ENCODE results near the gene CCSER2. TPM values are rescaled to one million over a fixed set of nuclear protein-coding genes. Genes with fewer than 3 reads are reported as not detected.
"Not testable (repeated sequence)": the region's sequence is repeated elsewhere in the genome, so short reads cannot be mapped to it uniquely, and the experiment has no call there.

Gene CCSER2
- polyA plus RNA-seq, 3 donors: 30.9 to 34.3 (median 31.6) TPM

DNA sequence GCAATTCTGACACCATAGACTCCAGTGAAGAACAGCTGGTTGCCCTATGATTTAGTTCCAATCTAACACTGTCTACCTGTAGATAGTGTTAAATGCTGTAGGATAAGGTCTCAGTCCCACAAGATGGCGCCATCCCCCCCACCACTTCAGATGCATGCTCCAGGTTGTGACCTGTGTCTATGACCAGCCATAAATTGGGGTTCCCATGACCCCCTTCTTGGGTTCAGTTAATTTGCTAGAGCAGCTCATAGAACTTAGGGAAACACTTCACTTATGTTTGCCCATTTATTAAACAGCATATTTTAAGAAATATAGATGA lies 13.1 kb downstream of the CCSER2 start:
- DNase-seq (ENCODE audit: low read depth in 3 of 3, low spot score in 2 of 3): no peak

DNA sequence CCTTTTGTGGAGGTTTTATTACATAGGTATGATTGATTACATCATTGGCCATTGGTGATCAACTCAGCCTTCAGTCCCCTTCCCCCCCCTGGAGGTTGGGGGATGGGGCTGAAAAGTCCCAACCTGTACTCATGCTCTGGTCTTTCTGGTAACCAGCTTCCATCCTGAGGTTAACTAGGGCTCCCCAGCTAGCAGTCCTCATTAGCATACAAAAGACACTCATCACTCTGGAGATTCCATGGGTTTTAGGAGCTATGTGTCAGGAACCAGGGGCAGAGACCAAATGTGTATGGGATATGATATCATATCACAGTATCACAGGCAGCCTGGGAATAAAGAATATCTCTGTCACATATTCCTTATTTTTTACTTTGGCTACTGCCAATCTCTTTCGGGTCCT lies 13.6 kb downstream of the CCSER2 start:
- DNase-seq (ENCODE audit: low read depth in 3 of 3, low spot score in 2 of 3): no peak

DNA sequence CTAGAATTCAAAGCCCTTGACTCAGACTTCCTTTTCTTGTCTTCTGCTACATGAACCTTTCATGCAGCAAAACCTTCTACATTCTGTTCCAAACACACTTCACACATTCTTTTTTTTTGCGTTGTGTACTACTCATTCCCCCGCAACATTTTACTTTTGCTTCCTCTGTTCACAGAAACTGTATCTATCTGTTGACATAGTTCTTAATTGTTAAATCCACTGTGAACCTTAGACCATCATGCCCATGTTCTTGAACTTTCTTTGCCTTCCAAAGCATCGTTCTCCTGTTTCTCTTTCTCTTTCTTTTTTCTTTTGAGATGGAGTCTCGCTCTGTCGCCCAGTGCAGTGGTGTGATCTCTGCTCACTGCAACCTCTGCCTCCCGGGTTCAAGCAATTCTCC lies 14.2 kb downstream of the CCSER2 start:
- no peak for DNase-seq (ENCODE audit: low read depth in 3 of 3, low spot score in 2 of 3)

DNA sequence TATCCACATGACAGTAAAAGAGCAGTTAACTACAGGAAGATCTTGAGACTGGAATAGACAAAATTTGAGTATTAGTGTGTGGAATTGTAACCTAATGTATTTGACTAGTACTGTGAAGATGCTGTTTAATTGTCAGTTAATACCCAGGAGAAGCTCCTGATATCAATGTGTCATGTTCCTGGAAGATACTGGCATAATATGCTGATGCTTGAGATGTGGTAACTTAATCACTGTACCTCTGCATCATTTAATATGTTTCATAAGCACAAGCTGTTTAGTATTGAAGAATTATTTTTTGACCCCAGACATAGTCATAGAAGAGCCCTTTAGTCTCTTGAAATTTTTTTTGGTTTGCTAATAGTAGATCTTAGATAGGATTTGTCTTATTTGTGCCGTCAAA lies 15.4 kb downstream of the CCSER2 start:
- DNase-seq (ENCODE audit: low read depth in 3 of 3, low spot score in 2 of 3): no peak

DNA sequence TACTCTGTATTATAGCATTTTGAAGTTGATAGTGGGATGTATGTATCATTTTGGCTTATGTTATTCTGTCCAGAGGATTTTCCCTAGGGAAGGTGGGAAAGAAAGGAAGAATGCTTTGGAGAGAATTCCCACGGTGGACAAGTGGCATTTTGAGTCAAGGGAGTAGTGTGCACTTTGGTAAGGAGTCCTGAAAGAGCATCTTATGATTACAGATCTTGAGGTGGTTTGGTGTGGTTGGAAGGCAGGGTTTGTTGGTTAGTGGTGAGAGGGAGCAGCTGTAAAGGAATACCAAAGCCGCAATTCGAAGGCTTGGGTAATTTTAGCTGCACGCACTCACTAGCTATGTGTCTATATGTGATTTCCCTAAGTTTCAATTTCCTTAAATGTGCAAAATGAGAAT lies 16.1 kb downstream of the CCSER2 start:
- no peak for DNase-seq (ENCODE audit: low read depth in 3 of 3, low spot score in 2 of 3)

DNA sequence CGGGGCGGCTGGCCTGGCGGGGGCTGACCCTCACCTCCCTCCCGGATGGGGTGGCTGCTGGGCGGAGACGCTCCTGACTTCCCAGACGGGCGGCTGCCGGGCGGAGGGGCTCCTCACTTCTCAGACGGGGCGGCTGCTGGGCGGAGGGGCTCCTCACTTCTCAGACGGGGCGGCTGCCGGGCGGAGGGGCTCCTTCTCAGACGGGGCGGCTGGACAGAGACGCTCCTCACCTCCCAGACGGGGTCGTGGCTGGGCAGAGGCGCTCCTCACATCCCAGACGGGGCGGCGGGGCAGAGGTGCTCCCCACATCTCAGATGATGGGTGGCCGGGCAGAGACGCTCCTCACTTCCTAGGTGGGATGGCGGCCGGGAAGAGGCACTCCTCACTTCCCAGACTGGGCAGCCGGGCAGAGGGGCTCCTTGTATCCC lies 19.2 kb downstream of the CCSER2 start:
- DNase-seq (ENCODE audit: low read depth in 3 of 3, low spot score in 2 of 3): not testable (repeated sequence)

DNA sequence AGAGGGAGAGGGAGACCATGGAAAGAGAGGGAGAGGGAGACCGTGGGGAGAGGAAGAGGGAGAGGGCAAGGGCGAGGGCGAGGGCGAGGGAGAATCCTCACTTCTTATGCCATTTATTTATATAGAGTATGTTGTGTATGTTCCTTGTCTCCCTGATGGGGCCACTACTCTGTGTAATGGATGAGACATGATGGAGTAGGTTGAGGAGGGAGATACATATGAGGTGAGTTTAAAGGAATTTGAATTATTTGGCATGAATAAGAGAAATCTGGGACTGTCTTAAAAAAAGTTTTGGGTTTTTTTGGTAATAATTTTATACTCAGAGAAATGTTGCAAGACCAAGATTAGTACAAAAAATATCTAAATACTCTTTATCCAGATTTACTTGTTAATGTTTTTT lies 20.1 kb downstream of the CCSER2 start:
- DNase-seq (ENCODE audit: low read depth in 3 of 3, low spot score in 2 of 3): no peak

DNA sequence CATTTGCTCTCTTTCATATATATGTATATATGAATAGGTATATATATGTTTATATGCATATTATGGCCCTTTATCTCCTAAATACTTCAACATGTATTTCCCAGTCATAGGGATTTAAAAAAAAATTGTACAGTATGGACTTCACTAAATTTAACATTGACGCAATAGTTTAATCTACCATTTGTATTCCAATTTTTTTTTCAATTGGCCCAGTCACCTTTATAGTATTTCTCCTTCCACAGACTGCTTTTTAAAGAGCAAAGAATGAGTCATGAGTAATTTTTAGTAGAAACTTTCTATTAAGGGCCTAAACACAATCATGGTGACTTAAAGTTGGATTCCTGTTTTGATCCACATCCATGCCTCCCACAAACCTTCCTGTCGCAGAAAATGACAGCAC lies 20.5 kb downstream of the CCSER2 start:
- DNase-seq (ENCODE audit: low read depth in 3 of 3, low spot score in 2 of 3): no peak

DNA sequence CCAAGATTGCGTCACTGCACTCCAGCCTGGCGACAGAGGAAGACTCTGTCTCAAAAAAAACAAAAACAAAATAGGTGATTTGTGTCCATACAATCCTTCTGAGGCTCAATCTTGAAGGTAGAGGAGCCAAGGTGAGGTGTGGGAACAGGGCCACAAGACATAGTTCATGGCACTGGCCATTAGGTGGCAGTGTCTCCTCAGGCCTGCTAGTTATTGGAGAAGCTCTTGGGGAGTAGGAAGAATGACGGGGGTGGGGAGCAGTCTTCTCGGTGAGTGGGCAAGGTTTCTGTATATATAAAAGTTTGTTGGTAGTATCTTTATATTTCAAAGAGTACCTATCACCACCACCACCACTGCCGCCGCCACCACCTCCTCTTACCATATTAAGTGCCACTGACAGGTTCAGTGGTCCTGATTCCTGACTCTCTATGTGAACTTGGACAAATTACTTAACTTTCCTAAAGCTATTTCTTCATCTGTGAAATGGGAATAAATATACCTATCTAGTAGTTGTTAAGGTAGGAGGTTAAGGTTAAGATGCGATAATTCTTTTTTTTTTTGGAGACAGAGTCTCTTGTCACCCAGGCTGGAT lies 24.0 kb downstream of the CCSER2 start:
- no peak for DNase-seq (ENCODE audit: low read depth in 3 of 3, low spot score in 2 of 3)

DNA sequence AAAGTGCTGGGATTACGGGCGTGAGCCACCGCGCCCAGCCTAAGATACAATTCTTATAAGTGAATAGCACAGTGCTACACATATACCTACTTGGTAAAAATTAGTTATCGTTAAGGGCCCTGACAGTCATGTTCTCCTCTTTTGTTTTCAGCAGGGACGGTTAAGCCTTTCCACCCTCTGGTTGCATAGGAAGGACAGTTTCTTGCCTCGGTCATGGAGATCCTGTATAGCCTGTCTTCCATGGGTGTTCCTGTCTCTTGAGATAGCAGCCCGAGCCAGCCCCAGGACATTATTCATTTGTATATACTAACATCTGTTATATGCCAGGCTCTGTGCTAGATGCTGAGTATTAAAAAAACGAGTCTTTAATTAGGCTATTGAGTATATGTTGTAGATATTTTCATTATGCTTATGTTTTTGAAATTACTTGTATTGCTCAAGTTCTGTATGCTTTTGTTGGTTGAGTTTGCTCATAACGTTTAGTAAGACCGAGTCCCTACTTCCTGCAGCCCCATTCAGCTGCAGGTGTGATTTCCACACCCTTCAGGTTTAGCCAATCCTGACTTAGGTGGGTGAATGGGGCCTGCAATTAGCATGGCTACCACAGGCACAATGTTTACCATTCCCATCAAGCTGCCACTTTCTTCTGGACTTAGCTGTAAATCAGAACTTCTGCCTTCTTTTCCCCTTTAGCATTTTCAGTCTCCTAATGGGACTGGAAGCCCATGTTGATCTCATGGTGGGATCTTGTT lies 24.8 kb downstream of the CCSER2 start:
- DNase-seq (ENCODE audit: low read depth in 3 of 3, low spot score in 2 of 3): no peak

DNA sequence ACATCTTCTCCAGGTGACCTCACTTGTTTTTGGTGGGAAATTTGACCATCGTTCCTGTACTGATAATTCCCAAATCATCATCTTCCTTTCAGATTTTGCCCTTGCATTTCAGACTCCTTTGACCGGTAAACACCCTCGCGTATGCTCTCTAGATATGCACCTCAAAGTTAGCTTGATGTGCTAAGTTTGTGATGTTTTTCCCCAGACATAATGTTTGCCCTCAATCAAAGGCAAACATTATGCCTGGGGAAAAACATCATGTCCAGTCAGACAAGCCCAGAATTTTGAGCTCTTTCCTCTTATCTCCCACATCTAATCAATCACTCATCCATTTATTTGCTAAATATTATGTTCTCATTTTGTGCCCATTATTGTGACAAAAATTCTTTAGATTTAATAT lies 26.2 kb downstream of the CCSER2 start:
- no peak for DNase-seq (ENCODE audit: low read depth in 3 of 3, low spot score in 2 of 3)

DNA sequence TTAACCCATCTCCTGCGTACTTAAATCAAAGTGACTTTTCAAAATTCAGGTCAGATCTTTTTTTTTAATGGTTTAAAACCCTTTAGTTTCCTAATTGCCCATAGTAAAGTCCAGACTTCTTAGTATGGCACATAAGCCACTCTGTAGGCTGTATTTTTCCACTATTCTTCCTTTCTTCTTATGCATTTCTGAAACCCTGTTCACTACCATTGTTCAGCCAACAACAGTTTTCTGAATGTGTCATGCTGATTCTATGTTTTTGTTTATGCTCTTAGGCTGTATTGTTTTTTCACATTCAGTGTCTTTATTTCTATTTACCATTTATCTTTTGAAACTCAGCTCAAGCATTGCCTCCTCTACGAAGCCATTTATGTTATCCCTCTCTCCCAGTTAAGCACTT lies 26.7 kb downstream of the CCSER2 start:
- no peak for DNase-seq (ENCODE audit: low read depth in 3 of 3, low spot score in 2 of 3)

DNA sequence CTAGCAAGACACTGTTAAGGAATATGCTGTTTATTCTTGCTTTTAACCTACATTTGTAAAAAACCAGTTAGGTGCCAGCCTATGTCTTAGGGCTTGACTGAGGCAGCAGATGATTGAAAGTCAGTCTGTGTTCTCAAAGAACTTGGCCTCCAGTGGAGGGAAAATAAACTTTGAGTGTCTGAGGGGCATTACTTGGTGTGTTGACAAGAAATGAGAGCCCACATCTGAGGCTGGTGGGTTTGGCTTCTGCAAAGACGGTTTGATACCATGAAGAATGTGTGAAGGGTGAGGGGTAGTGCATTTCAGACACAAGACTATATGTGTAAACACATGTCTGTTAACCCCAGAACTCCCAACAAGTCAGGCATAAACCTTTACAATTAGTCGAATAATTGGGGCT lies 28.5 kb downstream of the CCSER2 start:
- no peak for DNase-seq (ENCODE audit: low read depth in 3 of 3, low spot score in 2 of 3)

DNA sequence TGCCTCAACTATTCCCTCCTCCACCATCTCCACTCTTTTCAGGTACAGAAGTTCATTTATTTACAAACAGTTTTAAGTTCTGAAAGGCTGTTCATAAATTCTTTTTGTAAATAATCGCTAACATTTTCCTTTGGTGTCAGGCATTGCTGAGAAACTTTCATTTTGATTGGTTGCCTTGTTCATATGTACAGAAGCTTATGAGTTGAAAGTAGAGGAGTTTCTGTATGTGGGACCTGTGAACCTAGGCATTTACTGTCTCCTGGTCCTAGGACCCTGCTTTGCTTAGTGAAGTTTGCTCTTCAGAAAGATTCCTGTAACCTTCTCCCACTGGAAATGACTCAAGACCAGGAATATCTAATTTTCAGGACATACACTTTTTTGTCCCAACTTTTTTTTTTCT lies 30.4 kb downstream of the CCSER2 start:
- no peak for DNase-seq (ENCODE audit: low read depth in 3 of 3, low spot score in 2 of 3)

DNA sequence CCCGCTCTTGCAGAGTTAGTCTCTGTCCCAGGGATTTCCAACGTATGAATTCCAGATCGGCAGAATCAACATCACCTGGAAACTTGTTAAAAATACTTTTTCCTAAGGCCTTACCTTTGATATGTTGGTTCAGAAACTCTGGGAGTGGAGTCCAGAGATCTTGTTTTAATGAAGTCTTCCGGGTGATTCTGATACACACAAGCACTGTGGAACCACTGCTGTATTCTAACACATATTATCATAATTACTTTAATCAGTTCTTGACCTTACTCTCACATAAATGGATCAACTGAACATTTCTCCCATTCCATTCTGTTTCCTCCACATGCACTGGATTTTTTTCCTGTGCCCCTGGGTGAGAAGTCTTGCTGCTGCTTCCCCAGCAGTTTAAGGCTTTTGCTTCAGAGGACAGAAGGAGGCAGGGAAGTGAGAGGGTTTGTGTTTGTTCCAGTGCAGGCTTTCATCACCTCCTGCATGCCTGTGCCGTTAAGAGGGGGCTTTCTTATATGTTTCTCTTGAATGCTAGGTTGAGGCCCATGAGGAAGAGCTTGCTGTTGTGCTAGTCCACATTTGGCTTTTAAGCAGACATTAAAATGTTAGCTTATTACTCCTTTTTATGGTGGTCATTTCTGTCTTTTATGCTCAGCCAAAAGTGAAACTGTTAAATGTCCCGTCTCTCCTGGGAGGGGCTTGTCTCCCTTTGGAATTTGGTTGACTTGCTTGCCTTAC lies 32.4 kb downstream of the CCSER2 start:
- DNase-seq (ENCODE audit: low read depth in 3 of 3, low spot score in 2 of 3): no peak

DNA sequence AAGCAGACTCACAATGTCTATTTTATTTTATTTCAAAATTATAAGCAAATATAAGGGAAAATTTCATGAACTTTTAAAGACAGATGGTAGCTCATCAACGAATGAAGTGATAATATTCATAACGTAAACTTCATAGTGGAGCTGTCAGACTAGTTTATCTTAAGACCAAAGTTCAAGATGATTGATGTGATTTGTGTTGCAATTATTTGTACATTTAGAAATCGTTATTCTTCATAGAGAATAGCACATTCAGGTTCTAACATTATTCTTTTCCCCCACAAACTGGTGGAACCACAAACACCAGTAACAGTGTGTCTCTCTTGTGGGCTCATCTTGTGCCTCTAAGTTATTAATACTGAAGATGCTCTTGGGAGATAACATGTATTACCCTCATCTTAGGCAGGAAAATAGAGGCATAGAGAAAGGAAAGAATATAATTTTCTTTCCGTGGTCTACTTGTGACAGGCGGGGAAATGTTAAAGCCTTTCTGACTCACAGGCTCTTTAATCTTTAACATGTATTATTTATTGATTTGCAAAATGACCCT lies 37.0 kb downstream of the CCSER2 start:
- no peak for DNase-seq (ENCODE audit: low read depth in 3 of 3, low spot score in 2 of 3)

DNA sequence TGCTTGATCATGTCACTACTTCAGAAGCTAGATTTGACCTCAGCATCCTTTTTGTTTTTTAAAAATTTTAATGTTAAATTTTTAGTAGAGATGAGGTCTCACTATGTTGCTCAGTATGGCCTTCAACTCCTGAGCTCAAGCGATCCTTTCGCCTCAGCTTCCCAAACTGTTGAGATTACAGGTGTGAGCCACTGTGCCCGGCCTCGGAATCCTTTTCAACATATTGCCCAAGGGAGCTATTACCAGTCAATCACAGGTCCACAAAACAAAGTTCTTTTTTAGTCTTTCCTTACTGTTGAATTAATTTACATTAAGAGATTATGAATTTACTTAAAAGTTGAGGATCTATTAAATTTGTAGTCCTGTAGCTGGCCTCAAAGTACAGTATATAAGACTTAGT lies 37.7 kb downstream of the CCSER2 start:
- no peak for DNase-seq (ENCODE audit: low read depth in 3 of 3, low spot score in 2 of 3)

DNA sequence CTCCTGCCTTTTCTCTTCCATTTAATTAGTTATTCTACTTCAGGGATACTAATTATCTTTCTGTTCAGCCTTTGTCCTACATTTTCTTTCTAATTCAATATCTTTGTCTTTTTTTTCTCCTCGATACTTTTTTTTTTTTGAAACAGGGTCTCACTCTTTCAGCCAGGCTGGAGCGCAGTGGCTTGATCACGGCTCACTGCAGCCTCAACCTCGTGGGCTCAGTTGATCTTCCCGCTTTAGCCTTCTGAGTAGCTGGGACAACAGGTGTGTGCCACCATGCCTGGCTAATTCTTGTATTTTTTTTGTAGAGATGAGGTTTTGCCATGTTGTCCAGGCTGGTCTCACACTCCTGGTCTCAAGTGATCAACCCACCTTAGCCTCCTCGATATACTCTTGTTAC lies 38.9 kb downstream of the CCSER2 start:
- no peak for DNase-seq (ENCODE audit: low read depth in 3 of 3, low spot score in 2 of 3)

DNA sequence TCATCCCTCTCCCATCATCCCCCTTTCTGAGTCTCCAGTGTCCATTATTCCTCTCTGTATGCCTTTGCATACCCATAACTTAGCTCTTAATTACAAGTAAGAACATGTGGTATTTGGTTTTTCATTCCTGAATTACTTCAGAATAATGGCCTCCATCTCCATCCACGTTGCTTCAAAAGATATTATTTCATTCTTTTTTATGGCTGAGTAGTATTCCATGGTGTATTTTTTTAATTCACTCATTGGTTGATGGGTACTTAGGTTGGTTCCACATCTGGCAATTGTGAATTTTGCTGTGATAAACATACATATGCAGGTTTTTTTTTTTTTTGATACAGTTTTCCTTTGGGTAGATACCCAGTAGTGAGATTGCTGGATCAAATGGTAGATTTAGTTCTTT lies 40.4 kb downstream of the CCSER2 start:
- no peak for DNase-seq (ENCODE audit: low read depth in 3 of 3, low spot score in 2 of 3)

DNA sequence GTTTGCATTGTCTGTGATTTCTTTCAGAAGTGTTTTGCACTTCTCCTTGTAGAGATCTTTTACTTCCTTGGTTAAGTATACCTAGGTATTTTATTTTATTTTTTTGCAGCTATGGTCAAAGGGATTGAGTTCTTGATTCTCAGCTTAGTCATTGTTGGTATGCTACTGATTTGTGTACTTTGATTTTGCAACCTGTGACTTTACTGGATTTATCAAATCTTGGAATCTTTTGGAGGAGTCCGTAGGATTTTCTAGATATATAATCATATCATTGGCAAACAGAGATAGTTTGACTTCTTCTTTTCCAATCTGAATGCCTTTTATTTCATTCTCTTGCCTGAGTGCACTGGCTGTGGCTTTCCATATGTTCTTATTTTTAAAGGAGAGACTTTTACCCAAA lies 41.9 kb downstream of the CCSER2 start:
- DNase-seq (ENCODE audit: low read depth in 3 of 3, low spot score in 2 of 3): no peak

DNA sequence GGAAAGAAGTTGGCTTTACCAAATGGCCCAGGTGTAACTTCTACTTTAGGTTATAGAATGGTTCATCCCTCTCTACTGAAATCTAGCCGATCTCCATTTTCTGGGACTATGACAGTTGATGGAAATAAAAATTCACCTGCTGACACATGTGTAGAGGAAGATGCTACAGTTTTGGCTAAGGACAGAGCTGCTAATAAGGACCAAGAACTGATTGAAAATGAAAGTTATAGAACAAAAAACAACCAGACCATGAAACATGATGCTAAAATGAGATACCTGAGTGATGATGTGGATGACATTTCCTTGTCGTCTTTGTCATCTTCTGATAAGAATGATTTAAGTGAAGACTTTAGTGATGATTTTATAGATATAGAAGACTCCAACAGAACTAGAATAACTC lies 43.6 kb downstream of the CCSER2 start:
- DNase-seq (ENCODE audit: low read depth in 3 of 3, low spot score in 2 of 3): no peak

DNA sequence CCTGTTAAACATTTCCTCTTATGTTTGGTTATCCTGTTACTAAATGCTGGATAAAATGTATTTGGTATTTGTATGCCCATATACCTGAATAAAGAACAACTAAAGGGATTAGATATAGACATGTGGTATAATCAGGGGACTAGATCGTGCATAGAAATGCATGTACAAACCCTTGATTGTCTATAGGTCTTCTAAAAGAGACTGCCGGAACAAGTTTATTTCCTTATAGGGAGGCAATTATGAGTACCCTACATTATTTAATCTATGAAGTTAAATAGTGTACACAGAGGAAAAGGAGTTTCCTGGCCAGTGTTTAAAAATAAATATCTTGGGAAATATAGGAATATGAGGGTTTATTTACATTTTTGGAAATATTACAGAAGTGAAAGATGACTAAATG lies 44.6 kb downstream of the CCSER2 start:
- no peak for DNase-seq (ENCODE audit: low read depth in 3 of 3, low spot score in 2 of 3)
